HT-29 (cell line): Measurements from ENCODE around the gene FOXN4. TPM values are rescaled to one million over a fixed set of nuclear protein-coding genes. Genes with fewer than 3 reads are reported as not detected.

Experiments used
- DNase-seq: peaks from one replicate; pipeline ENCODE4 v3.0.0-alpha.2; 2015; ENCODE audit warnings: low spot score
- total RNA-seq: library from RNA; depleted of rRNA; stranded (reverse); fragments of >200 nt; shearing (Covaris generic); gene quantifications from 2 replicates; pipeline ENCODE4 v1.2.3, GENCODE V29; 2014

Gene FOXN4
- total RNA-seq, 1 experiment from 2014 or later = not detected

DNA sequence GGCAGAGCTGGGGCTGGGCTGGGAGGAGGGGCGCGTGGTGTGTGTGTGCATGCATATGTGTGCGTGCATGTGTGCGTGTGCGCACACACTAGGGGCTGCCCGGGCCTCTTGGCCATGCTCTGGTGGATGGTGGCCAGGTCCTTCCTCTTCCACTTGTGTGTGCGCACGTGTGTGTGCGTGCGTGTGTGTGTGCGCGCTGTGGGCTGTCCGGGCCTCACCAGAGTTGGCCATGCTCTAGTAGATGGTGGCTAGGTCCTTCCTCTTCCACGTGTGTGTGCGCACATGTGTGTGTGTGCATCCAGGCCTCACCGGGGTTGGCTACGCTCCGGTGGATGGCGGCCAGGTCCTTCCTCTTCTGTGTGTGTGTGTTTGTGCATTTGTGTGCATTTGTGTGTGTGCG, 24.7 kb downstream of the FOXN4 start:
- no peak for DNase-seq

DNA sequence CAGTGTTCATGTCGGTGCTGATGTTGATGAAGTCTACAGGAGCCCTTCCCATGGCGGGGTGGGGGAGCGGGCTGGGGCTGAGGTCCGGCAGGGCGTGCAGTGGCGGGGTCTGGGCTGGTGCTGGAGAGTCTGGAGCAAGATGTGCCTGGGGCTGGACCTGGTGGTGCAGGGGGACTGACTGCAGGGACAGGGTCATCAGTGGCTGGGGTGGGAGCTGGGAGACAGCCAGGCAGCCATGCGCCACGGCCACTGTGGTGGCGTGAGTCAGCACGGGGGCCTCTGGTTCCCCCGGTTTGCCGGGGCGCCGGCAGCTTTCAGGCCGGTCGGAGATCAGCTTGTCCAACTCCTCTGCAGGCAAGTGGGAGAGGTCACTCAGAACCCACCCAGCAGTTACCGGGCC, 27.6 kb downstream of the FOXN4 start:
- no peak for DNase-seq

DNA sequence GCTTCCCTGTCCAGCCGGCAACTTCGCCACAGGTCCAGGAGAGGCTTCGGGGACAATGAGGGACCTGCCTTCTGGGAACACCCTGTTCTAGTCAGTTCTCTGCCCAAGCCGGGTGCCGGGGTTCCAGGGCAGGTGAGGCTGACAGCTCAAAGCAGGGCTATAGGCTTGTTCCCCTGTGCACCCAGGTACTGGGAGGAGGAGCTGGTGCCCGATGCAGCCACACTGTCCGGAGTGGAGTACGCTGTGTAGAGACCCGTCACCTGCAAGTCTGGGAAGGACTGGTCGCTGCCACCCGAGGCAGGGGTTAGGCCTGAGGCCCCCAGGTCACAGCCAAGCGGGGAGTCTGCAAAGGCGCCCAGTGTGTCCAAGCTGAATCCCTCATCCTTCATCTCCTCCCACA, 29.6 kb downstream of the FOXN4 start:
- no peak for DNase-seq

DNA sequence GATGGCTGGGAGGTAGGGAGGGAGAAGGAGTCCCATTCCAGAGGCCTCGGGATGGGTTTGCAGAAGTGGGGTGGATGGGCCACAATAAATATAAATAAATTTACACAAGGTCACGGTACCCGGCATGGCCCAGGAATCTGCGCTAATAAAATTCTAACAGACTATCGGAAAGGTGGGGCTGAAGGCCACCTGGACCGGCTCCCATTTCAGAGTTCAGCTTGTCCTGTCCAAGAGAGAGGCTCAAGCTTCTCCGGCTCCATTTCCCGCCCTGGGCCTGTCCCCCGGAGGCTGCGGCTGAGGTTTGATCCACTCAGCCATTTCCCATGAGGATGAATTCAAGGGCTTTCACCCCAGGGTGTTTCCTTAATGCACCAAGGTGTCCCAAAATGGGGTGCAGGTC, 30.2 kb downstream of the FOXN4 start:
- DNase-seq = no peak

DNA sequence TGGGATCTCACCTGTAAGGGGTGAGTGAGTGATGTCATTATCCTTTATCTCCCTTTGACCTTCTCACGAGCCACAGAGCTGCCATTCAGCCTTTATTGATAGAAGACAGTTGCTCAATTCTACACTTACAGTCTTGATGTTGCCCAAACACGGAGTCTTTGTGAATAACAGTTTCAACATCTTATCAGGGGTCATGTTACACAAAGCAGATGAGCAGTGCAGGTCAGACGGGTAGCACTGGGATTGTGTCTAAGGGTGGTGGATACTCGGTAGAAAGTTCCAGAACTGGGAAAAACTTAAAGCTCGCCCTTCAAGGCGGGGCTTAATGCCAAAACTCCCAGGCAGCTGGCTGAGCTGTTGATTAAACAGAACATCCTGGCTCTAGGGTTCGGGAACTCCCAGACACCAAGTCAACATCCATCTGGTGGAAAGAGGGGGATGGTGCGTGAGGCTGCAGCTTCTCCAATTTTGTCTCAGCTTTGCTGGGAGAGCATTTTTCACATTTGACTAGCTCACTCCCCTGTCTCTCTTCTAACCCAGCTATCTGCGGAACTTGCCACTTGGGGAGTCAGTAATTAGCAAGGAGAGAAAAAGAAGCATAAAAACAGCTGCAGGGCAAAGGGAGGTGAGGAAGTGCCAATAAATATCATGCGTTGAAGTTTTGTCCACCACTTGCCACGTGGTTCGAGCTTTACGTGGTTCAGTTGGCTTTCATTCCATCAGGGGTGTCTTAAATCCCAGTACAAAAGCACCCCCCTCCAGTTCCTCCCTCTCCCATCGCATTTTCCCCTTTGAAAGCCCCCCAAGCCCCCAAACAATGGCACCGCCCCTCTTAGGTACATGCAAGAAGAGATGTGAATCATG, 31.0 kb downstream of the FOXN4 start:
- DNase-seq = no peak

DNA sequence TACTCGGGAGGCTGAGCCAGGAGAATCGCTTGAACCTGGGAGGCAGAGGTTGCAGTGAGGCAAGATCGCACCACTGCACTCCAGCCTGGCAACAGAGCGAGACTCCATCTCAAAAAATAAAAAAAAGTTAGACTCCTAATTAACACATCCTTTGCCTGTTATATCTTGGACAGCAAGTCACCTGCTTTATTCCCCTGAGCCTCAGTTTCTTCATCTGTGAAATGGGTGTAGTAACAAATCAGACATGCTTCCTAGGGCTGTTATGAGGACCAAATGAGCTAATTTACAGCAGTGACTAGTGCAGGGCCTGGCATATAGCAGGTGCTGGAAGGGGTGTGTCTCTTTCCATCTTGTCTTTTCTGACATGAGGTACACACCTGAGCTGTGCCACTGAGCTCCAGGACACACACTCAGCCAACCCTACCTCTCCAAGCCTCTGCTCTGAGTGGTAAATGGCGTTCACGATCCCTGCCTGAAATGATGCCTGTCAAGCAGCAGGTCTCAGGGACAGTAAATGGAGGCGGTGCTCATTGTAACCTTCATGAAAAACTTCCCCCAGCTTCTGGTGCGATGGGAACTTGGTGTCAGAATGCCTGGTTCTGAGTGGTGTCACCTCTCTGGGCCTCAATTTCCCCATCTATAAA, 31.7 kb downstream of the FOXN4 start:
- DNase-seq = no peak

DNA sequence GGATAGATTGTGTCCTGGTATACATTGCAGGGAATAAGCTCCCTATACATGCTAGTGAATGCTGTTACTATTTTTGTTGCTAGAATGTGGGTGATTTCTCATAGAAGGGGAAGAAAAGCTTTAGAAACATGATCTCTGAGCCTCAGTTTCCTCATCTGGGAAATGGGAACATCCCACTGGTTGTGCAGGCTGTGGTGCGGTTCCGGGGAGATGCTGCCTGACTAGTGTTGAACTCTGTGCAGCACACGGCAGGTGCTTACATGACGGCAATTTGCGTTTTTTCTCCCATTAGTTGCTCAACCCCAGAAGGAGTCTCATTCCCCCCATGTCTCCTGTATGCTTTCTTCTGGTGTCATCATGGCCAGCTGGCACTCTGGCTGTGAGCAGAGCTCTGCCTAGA, 32.9 kb downstream of the FOXN4 start:
- no peak for DNase-seq

DNA sequence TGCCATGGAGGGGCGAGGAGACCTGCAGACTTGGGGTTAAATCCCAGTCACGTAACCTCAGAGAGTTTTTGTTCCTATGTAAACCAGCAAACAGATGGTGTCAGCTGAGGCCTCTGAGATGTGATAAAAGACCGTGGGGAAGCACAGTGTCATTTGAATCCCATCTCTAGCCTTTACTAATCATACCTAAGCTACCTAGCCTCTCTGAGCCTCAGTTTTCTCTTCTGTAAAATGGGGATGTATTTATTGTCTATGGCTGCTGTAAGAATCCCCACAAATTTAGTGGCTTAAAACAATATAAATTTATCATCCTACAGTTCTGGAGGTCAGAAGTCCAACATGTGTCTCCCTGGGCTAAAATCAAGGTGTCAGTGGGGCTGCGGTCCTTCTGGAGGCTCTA, 33.9 kb downstream of the FOXN4 start:
- DNase-seq = no peak

DNA sequence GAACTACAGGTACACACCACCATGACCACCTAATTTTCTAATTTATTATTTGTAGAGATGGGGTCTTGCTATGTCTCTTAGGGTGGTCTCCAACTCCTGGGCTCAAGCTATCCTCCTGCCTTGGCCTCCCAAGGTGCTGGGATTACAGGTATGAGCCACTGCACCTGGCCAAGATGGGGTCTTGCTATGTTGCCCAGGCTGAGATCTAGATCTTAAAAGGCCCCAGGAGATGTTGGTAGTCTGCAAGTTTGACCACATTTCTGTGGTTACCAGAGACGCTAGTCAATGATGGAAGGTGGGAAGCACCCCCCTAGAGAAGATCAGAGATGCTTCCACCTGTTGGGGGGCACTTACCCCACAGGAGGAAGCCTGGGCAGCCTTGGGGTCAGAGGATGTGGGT, 34.7 kb downstream of the FOXN4 start:
- no peak for DNase-seq

DNA sequence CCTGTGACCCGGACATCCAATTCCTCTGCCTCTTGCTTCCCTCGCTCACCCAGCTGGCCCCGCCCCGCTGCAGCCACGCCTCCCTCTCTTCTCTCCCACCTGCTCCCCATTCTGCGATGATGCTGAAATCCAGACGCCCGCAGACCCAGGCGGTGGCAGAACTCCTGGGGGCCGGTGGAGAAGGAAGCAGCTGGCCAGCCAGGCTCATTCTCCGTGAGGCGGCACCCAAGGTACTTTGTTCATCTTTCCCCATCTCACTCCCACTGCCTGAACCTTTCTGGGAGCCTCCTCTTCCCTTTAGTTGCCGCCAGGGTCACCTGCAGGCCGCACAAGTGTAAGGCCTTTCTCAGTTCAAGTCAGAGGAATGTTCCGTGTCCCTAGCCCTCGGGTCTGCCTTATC, 35.7 kb downstream of the FOXN4 start:
- no peak for DNase-seq

DNA sequence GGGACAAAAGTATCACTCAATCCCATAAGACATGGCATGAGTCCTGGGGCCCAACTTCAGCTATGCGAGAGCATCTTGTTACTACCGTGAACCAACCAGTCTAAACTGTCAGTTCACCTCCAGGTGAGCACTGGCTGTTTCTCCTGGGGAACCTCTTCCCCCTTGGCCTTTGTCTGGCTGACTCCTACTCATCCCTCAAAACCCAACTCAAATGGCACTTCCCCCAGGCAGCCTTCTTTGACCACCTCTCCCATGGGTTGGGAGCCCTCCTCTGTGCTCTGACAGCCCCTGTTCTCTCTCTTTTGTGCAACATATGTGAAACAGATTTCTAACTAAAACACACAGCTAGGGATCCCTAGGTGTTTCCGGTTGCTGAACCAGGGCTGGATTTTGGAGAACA, 37.7 kb downstream of the FOXN4 start:
- DNase-seq = no peak

DNA sequence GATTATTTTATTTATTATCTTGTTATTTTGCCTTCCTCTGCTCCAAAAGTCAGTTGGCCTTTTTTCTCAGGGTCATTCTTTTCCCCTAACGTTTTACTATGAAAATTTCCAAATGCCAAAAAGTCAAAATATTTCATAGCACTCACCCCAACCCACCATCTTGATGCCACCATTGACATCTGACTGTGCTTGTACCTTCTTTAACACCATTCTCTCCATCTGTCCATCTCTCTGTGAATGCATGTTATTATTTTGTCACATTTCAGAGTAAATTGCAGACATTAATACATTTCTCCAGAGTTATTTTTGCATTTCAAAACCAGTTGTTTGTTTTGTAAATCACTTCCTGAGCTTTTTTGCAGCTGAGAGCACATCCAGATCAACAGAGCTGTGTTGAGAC, 38.6 kb downstream of the FOXN4 start:
- no peak for DNase-seq

DNA sequence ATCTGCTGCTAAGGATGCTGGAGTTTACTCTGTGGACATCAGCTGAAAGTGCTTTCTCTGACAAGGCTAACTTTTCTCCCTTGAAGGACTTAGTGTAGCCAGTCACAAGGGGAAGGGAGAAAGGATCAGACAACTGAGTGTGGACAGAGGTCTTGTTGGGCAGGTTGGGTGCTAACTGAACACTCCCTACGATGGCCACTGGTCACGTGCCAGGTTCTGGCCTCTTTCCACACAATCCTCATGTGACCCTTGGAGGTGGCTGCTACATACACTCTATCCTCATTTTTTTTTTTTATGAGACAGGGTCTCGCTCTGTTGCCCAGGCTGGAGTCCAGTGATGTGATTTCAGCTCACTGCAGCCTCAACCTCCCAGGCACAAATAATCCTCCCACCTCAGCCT, 39.7 kb downstream of the FOXN4 start:
- no peak for DNase-seq

DNA sequence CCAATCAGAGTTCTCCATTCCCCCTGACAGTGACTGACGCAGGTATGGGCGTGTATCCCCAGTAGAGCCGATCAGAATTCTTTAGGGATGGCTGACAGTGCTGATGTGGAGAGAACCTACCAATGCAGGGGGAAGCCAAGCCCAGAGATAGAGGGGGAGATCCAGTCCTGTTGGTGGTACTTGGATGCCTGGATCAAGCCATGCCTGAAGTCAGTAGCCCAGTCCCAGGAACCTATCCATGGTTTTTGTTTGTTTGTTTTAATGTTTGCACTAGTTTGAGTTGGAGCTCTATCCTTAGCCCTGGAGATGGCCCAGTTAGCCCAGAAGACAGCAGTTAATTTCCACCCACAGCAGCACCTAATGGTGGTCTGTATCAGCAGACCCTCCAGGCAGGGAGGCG, 40.2 kb downstream of the FOXN4 start:
- no peak for DNase-seq

DNA sequence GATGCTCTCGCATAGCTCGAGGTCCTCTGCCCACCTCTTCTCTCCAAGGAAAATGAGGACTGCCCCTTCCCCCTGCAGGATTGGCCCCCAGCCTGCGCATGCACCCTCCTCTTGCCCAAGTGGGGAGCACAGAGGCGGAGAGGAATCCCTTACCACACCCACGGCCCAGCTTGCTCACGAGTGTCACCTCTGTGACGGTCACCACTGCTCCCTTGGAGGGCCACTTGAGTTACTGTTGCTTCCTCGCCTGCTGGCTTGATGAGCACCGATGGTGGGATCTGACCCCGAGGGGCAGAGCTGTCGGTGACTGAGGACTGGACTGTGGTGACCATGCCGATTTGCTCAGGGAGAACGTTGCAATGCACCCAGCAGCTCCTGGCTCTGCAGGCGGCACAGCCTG, 41.7 kb downstream of the FOXN4 start:
- no peak for DNase-seq

DNA sequence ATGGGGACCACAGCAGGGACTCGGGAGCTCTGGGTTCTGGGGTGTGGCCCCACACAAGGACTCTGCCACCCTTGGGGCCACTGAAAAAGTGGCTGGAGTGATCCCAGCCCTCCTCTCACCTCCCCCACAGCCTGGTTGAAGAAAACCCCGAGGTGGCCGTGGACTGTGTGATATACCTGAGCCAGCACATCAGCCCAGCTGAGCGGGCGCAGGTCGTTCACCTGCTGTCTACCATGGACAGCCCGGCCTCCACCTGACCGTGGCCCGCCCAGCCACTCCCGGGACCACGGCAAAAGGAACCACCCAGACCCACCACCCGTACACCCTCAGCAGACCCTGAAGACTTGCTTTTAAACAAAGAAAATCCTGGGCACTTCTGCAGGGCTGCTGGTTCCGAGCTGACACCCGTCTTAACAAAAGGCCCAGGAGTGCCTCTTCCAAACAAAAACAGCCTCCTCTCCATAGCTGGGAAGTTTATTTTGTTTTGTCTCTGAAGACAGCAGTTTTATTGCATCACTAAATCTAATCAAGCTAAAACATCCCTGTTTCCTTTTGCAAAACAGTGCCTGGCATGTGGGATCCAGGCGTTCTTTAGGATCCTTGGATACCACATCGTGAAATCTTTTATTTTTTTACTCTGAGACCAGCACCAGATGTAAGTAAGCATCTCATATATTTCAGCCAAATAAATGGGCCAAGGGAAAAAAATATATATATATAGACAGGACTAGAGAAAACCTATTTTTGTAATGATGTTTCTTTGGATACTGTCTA, 42.8 kb downstream of the FOXN4 start:
- DNase-seq = no peak

DNA sequence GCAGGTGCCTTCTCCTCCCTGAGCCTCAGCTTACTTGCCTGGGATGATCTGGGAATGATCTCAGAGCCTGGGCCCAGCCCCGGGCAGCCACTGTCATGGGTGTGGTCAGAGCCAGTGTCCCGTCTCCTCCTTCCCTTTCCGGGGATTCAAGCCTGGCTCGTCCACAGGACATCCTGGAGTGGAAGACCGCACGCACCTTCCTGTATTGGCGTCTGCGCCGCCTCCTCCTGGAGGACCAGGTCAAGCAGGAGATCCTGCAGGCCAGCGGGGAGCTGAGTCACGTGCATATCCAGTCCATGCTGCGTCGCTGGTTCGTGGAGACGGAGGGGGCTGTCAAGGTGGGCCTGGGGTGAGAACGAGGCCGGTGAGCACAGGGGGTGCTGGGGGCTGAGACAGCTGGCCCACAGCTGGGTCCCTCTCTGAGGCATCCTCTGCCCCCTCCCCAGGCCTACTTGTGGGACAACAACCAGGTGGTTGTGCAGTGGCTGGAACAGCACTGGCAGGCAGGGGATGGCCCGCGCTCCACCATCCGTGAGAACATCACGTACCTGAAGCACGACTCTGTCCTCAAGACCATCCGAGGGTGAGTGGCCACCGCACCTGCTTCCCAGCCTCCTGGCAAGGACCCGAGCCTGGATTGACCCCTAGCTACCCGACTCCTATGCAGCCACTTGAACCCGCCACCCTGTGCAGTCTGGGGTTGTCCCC, 44.0 kb downstream of the FOXN4 start:
- DNase-seq = no peak

DNA sequence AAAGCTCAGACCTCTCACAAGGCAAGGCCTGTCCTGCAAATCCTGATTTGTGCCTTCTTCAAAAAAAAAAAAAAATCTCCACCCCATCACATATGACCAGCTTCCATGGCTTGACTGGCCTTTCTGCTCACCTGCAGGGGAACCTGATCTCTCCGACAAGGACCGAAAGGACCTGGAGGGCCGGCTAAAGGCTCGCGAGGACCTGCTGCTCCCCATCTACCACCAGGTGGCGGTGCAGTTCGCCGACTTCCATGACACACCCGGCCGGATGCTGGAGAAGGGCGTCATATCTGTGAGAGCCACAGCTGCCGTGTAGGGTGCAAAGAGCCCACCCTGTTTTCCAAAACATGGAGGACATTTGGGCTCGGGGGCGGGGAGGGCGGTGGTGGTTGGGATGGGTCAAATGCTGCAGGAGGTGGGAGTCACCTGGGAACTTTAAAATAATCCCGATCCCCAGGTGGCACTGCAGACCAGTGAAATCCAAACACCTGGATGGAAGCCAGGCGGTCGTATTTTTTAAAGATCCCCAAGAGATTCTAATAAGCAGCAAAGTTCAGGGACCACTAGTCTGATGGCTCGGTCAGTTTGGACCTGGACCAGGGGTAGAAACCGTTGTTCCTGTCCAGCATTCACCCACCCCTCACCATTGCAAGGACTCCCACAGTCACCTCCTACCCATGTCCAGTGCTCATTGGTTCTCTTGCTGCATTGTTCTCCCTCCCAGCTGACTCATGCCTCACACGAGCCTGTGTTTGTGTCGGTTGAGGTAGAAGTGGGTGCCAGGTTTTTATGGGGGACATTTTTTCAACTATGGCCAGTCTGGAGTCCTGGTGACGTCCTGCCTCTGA, 44.8 kb downstream of the FOXN4 start:
- peak; percentile 93 for DNase-seq

DNA sequence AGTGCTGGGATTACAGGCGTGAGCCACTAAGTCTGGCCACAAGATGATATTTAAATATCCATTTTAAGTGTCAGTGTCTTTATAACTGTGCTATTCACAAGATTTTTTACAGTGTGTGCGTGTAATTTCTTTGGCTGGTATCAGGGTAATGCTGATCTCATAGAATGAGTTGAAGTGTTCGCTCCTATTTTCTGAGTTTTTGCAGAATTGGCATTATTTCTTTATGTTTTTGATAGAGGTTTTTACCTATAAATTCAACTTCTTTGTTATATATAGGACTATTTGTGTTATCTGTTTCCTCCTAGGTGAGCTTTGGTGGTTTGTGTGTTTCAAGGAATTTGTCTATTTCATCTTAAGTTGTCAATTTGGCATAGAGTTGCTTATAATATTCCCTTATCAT, 45.6 kb downstream of the FOXN4 start:
- DNase-seq = no peak

DNA sequence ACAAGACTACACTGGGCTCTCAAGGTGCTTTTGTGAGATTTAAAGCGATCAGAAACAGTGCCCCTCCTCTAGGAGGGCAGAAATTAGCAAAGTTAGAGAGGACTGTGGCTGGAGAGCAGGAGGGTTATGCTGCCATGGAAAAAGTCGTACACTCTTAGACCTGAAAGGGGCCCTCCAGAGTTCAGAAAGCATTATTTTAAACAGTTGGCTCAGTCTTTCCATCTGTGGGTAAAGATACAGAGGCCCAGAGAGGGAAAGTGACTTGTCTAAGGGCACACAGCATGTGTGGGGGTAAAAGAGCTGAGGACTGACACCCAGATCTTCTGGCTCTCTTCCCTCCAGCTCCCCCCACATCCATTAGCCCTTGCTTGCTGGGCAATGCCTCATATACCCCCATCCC, 47.1 kb downstream of the FOXN4 start:
- no peak for DNase-seq

DNA sequence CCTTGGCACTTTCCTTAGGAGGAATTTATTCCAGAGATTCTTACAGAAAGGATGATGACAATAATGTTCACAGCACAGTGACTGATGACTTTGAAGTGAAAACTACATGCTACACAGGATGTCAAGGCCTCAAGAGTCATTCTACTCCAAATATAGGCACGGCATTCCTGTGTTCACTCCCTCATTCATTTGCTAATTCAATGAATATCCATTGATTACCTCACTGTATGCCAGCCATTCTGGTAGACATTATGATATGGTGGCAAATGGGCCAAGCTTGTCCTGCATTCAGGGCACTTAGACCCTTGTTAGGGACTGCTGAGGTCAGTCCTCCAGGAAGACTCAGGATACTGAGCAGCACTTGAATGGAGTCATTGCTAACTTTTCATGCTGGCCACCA, 48.0 kb downstream of the FOXN4 start:
- DNase-seq = no peak
